DMS114 treated with DMSO at 0.1 percent for 48 hours (cell line): ENCODE results near the gene FYTTD1.
A peak's percentile ranks its signal among the peaks of the same experiment; 100 is the strongest.
"Not testable (repeated sequence)": the region's sequence is repeated elsewhere in the genome, so short reads cannot be mapped to it uniquely, and the experiment has no call there.

ENCODE experiments used
- DNase-seq: peaks from one replicate; lab custom pipeline; 2025; ENCODE audit not compliant: unreplicated experiment; lab: John Stamatoyannopoulos, UW

FYTTD1 gene, protein sequence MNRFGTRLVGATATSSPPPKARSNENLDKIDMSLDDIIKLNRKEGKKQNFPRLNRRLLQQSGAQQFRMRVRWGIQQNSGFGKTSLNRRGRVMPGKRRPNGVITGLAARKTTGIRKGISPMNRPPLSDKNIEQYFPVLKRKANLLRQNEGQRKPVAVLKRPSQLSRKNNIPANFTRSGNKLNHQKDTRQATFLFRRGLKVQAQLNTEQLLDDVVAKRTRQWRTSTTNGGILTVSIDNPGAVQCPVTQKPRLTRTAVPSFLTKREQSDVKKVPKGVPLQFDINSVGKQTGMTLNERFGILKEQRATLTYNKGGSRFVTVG

DNA sequence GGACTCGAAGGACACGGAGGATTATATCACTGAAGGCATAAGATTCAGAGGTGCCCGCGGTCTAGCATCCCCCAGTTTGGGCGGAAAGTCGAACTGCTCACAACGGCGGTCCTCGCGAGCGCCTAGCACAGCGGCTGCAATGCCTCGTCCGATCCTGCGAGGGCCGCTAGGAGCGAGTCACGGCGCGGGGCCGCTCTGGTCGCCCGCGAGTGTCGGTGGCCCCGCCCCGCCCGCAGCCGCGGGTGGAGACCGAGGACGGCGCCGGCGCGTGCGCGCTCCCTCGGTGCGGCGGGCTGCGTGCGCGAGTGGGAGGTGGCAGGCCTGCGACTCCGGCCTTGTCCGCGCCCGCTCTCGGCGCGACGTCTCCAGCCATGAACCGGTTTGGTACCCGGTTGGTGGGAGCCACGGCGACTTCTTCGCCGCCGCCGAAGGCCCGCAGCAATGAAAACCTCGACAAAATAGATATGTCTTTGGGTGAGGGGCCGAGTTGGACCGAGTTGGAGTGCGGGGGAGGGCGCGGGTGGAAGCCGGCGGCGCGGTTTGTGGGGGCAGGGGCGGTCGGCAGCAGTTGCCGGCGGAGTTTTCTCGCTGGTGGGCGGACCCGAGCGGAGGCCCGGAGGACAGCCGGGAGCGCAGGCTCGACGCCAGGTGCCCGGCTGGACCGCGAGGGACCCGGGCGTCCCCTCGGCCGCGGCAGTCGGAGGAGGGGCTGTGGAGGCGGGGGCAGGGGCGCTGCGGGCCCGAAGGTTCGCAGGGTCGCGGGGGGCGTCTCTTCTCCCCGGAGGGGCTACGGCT, at the start of gene FYTTD1:
Gene FYTTD1 (plus strand): TSS at position 283 of the 795 bp plus-strand sequence. CDS start 89 bp downstream, at position 372.
- peak; percentile 74 for DNase-seq

- no peak for DNase-seq
Observed at GRCh38 chr3:197700095-197700494, 49.6 kb upstream of the FYTTD1 start.

GRCh38 chr3:197701841-197702240, 47.8 kb upstream of the FYTTD1 start:
- no peak for DNase-seq

DNA sequence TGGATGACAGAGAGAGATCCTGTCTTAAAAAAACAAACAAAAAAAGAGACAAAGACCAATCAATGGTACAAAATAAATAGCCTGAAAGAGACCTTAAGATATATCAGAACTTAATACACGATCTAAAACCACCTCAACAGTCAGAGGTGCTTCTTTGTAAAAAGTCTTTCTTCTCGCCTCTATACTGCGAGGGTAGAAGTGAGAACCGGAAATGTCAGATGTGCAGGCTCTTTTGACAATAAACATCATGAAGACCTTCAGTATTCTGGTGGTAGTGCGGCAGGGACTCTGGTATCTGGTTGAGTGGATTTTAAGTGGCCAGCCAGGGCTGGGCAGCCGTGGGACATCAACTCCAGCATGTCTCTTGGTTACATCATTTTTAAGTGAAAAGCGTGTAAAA, 43.0 kb upstream of the FYTTD1 start:
- DNase-seq, result no peak

- no peak for DNase-seq
Observed at GRCh38 chr3:197709135-197709534, 40.5 kb upstream of the FYTTD1 start.

- not testable (repeated sequence) for DNase-seq
Observed at GRCh38 chr3:197710965-197711364, 38.7 kb upstream of the FYTTD1 start.

DNA sequence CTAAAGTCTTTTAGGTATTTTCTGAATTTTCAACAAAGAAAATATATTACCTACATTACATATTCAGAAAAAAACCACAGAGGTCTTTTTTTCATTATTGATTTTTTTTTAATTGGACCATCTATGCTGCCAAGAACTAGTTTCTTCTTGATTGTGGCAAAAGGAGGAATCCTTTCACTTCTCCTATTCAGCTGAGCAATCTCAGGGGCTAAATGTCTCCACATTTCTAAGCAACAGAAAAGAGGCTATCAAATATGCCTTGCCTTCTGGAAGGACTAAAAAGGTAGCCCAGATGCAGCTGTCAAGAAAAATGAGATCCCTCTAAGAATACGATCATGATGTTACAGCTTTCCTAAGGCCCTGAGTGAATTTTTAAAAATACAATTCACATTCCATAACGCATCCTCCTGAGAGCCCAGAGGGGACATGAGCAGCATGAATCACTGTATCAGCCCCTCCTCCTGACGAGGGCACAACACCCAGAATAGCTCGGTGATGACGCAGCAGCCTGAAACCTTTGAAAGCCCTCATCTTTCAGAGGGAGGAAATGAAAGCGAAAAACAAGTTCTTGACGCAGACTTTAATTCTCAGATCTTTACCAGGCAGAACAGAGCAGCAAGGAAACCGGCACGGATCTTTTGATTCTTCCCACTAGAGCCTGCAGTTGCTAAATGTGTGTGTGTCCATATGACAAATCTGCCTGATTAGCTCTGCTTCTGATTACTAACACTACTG, 37.5 kb upstream of the FYTTD1 start:
- peak; percentile 20 for DNase-seq

GRCh38 chr3:197713477-197713822, 36.2 kb upstream of the FYTTD1 start:
- no peak for DNase-seq

- no peak for DNase-seq
Observed at GRCh38 chr3:197714251-197714650, 35.4 kb upstream of the FYTTD1 start.

GRCh38 chr3:197718891-197719290, 30.8 kb upstream of the FYTTD1 start:
- DNase-seq, result no peak

DNA sequence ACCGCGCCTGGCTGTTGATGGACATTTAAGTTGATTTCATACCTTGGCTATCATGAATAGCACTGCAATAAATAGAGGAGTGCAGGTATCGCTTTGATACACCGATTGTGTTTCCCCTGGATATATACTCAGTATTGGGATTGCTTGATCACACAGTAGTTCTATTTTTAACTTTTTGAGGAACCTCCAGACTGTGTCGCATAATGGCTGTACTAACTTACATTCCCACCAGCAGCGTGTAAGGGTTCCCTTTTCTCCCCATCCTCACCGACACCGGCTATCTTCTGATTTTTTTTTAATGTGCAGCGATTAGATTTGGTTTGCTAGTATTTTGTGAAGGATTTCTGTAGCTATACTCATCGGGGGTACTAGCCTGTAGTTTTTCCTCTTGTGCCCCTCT, 29.0 kb upstream of the FYTTD1 start:
- no peak for DNase-seq

DNA sequence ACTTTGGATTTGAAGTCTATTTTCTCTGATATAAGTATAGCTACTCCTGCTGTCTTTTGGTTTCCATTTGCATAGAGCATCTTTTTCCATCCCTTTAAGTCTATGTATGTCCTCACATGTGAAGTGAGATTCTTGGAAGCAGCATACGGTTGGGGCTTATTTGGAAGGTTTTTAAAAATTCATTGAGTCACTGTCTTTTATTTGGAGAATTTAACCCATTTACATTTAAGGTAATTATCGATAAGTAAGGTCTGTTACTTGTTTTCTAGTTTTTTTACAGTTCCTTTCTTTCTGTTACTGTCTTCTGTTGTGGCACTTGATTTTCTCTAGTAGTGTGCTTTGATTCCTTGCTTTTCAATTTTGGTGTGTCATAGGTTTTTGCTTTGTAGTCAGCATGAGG, 26.9 kb upstream of the FYTTD1 start:
- DNase-seq, result no peak

DNA sequence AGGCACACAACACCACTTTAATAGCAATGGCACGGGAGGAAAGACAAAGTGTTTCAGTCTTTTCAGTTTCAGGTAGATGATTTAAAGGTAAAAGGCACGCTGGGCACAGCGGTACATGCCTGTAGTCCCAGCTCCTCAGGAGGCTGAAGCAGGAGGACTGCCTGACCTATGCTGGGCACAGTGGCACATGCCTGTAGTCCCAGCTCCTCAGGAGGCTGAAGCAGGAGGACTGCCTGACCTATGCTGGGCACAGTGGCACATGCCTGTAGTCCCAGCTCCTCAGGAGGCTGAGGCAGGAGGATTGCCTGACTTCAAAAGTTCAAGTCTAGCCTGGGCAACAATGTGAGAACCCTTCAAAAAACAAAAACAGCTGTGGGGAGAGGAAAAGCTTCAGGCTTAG, 21.8 kb upstream of the FYTTD1 start:
- not testable (repeated sequence) for DNase-seq

DNA sequence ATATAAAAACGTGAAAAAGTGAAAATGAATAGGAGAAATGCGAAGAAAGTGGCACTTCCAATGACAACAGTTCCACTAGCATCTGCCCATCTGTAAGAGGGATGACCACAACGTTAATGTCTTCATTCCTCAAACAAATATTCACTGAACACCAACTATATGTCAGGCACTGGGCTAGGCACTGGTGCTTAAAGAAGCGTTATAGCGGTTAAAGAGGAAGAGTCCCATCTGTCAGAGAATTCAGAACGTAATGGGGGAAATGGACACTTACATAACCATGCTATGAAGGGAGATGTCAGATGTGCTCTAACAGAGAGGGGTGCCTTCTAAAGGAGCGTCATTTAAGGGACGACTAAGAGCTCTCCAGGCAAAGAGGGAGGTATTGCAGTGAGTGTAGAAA, 21.2 kb upstream of the FYTTD1 start:
- DNase-seq, result no peak

DNA sequence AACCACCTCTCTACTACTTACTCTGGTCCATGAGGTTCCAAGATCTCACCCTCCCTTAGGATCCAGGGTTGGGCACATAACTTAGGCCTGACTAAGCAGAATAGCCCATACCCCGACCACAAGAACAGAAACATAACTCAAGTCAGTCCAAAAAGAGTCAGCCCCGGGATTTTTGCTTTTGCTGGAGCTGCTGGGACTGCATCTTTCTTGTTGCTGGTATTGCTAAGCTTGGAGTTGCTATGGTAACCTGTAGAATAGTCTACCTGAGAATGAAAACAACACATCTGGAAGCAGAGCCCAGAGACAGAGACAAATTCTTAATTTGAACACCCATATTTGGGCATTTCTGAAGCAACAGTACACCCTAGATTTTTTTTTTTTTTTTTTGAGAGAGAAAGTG, 19.5 kb upstream of the FYTTD1 start:
- no peak for DNase-seq

GRCh38 chr3:197730770-197731169, 18.9 kb upstream of the FYTTD1 start:
- DNase-seq, result not testable (repeated sequence)

DNA sequence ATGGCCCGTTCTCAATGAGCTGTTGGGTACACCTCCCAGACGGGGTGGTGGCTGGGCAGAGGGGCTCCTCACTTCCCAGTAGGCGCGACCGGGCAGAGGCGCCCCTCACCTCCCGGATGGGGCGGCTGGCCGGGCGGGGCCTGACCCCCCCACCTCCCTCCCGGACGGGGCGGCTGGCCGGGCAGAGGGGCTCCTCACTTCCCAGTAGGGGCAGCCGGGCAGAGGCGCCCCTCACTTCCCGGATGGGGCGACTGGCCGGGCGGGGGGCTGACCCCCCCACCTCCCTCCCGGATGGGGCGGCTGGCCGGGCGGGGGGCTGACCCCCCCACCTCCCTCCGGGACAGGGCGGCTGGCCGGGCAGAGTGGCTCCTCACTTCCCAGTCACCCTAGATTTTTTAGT, 18.2 kb upstream of the FYTTD1 start:
- DNase-seq, result not testable (repeated sequence)

- DNase-seq, result no peak
Observed at GRCh38 chr3:197733042-197733441, 16.6 kb upstream of the FYTTD1 start.

DNA sequence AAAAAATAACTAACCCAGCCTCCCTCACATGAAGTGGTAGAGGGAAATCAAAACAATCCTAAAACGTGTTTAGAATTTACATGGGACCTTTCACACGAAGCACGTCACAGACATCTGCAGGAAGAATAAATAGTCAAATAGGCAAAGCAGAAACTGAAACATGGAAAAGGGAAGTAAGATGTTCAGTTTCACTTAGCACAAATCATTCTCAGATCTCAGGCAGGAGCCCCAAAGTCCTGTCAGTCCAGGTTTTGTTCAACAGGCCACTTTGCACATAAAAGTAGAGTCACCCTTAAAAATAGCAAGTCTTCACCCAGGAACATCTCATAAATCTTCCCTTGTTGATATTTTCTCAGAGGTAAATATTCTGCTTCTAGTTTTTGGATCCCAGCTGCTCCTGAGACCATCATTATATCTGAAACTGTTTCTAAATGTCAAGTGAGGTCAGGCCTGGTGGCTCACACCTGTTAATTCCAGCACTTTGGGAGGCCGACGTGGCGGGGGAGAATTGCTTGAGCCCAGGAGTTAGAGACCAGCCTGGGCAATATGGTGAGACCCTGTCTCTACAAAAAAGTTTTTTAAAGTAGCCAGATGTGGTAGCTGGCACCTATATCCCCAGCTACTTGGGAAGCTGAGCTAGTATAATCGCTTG, 14.9 kb upstream of the FYTTD1 start:
- no peak for DNase-seq

DNA sequence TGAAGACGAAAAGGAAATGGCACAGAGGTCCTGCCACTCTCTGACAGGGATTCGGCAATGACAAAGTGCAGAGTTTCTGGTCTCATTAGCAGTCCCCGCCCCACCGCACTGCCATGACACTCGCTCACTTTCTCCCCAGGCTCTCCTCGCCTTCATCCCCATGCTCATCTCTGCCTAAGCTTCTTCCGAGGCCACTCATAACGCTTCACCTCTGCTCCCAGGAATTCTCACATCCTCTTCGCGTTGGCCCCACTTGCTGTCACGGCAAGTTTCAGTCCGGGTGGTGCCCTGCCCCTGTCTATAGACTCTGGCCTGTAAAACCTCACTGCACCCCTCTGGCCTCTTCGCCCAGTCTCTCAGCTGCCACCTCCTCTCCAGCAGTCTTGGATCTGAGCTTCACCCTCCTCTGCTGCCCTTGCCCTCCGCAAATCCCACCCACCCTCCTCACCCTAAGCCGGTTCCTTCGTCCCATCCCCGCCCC, 13.6 kb upstream of the FYTTD1 start:
- no peak for DNase-seq
